GM21515 (cell line): Measurements from ENCODE around the gene C7orf33.

Experiments
- ATAC-seq: cut with Tn5 transposase; IDR thresholded peaks from one replicate; pipeline ENCODE4 v1.9.1; 2021; ENCODE audit not compliant: unreplicated experiment

C7orf33 gene

GRCh38 chr7:148625342-148625741 lies 34.8 kb downstream of the C7orf33 start:
- ATAC-seq, result no peak

GRCh38 chr7:148626828-148627227 lies 36.3 kb downstream of the C7orf33 start:
- no peak for ATAC-seq

- no peak for ATAC-seq
Measured at GRCh38 chr7:148628011-148628410, 37.4 kb downstream of the C7orf33 start.

DNA sequence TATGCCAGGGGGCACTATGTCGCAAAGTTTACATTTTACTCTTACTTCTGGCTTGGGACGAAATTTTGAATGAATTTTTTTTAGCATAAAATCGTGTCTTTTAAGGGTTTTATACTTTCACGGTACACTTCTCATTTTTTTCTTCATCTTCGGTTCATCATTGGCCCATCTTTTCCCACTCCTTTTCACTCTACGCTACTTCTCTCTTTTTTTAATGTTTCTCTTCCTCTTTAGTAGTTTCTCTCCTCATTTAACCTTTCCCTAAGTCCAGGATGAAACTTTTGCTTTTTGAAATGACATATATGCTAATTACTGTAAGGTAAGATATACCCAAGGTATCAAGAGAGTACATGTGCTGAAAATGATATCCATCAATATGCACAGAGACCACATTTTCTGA lies 39.5 kb downstream of the C7orf33 start:
- no peak for ATAC-seq

GRCh38 chr7:148633761-148634160 lies 43.2 kb downstream of the C7orf33 start:
- no peak for ATAC-seq

GRCh38 chr7:148637094-148637493 lies 46.5 kb downstream of the C7orf33 start:
- ATAC-seq, result no peak

DNA sequence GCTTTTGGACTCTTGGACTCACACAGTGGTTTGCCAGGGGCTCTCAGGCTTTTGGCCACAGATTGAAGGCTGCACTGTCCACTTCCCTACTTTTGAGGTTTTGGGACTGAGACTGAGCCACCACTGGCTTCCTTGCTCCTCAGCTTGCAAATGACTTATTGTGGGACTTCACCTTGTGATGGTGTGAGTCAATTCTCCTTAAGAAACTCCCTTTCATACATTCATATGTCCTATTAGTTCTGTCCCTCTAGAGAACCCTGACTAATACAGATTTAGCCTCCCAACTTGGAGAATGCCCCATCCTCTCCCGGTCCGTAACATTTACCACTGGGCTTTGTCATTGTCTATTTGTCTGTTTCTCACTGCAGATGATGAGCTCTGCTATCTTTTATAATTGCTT lies 55.3 kb downstream of the C7orf33 start:
- ATAC-seq, result no peak

DNA sequence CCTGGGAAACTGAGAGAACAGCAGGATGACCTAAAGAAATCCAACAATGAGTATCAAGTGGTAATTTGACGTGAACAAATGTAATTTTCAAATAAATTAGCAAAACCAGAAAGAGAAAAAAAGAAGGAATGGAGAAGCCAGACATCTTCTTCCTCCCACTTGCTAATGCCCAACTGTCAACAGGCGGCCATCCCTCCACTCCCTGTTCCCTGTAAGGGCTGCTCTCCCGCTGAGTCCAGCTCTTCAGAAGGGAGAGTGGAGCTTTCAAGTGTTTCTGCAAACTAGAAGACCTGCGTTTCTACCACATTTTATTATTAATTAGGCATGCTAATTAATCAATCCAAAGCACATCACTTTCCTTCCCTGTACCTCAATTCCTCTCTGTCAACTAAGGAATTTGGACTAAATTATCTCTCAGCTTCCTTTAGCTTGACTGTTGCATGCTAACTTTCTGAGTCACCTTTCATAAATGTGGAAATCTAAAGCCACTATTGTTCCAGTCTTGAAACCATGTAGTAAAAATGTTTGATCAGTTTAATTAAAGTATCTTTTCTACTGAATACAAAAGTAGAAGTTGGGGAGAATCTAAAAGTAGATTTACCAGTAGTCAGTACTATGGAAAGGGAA lies 59.8 kb downstream of the C7orf33 start:
- ATAC-seq, result no peak

DNA sequence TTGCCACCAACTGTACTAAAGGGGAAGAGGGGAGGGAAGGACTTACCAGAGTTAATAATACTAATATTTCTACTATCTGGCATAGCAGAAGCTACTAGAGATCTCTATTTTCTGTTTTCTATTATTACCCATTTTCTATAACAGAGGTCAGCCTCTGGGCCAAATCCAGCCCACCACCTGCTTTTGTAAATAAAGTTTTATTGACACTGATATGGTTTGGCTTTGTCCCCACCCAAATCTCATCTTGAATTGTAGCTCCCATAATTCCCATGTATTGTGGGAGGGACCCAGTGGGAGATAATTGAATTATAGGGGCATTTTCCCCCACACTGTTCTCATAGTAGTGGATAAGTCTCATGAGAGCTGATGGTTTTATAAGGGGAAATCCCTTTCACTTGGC lies 62.2 kb downstream of the C7orf33 start:
- ATAC-seq, result no peak

DNA sequence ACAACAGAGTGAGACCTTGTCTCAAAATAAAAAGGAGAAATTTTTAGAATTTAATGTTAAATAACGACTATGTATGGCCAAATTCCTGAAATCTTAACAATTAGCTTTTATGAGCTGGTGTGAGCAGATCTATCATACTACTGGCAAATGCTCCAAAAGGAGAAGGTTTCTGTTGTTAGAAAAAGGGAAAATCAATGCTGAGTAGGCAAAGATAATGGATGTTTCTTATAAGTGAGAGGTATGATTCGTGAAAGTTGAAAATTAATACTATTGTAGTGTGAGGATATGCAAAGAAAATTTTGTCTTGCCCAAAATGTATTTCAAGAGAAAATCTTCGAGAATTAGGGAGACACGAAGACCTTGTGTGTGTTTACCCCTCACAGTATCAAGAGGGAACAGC lies 67.4 kb downstream of the C7orf33 start:
- ATAC-seq, result no peak

DNA sequence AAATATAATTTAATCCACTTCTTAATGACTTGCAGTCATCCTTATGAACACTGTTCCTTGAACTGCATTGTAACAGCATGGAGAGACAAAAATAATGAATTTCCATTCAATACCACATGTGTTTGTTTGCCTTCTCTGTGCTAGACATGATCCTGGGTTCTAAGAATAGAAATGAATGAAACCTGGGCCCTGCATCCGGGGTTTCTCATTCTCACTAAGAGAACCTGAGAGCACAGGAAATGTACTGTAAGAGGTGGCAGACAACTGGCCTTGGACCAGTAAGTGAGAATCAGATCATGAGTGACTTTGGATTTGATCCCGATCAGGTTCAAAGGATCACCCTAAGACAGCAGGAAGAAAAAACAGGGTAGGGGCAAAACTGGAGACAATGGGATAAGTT lies 70.9 kb downstream of the C7orf33 start:
- ATAC-seq, result no peak

- no peak for ATAC-seq
Measured at GRCh38 chr7:148662646-148663045, 72.1 kb downstream of the C7orf33 start.

GRCh38 chr7:148664324-148664723 lies 73.8 kb downstream of the C7orf33 start:
- no peak for ATAC-seq

DNA sequence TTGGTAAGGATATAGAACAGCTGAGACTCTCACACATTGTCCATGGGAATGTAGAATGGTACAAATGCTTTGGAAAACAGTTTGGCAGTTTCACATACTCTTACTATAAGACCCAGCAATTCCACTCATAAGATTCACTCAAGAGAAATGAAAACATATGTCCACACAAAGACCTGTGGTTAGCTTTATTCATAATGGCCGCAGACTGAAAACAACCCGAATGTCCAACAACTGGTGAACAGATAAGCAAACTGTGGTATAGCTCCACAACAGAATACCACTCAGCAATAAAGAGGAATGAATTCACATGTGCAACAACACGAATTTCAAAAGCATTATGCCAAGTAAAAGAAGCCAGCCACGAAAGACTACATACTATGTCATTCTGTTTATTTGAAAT lies 74.7 kb downstream of the C7orf33 start:
- no peak for ATAC-seq
